HG03025 (cell line): Measurements from ENCODE around the gene GPRIN3.

Source experiments
- ATAC-seq: cut with Tn5 transposase; IDR thresholded peaks from one replicate; pipeline ENCODE4 v1.9.1; 2021; ENCODE audit warnings: mild to moderate bottlenecking, moderate library complexity; ENCODE audit not compliant: unreplicated experiment, low FRiP score

The GPRIN3 gene

DNA sequence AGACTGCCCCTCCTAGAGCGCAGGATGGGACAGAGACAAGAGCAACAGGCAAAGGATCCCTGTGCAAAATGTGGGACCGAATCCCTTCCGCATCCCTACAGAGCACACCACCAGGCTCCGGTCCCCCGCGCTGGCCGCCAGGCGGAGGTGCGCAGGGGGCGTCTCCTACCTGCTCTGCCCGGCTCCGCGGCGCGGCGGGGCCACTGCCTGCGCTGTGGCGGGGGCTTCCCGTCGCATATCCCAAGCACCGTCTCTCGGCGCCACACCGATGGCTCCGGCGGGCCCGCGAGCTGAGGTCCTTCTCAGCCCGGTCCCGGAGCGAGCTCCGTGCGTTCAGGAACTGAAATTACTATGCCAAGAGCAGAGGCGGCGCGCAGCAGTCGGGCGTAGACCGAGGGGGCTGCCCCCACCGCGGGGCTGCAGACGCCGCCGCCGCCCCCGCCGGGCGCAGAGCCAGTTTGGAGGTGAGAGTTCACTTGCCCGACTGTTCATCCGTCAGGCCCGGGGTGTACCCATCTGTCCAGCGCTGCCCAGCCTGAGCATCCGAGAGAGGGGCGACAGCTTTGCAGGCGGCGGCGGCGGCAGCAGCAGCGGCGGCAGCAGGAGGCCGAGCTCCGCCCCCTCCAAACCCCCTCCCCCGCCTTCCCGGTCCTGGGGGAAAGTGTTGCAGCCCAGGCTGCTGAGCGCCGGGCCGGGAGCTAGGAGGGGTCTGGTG, at the start of gene GPRIN3:
TSS of gene GPRIN3 (minus strand) at position 355 of the 715 bp plus-strand sequence. CDS start 57,690 bp downstream, outside the sequence.
- peak; percentile 55 for ATAC-seq

DNA sequence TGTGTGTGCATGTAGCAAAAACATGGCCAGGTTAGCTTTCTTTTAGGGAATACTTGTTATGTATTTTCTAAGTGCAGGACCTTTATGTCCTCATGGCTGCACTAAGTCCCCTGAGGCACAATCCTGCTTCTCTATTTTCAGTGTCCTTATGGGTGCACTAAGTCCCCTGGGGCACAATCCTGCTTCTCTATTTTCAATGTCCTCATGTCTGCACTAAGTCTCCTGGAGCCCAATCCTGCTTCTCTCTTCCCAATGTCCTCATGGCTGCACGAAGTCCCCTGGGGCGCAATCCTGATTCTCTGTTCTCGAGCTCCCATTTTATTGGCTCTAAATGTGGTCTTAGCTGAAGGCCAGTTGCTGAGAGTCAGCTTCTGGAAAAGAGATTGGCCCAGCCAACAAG, 49.7 kb upstream of the GPRIN3 start:
- no peak for ATAC-seq

DNA sequence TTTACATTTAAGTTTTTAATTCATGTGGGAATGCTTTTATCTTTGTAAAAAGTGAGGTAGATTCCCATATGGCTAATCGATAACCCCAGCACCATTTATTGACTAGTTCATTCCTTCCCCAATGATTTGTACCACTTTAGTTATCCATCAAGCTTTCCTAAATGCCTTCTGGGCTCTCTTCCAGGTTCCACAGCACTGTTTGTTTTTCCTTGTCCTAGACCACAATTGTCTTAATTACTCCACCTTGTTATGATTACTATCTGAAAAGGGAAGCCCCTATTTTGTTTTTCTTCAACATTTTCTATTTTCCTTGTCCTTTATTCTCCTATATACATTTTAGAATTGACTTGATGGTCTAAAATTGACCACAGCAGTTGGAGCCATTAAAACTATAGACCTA, 48.5 kb upstream of the GPRIN3 start:
- ATAC-seq: no peak

DNA sequence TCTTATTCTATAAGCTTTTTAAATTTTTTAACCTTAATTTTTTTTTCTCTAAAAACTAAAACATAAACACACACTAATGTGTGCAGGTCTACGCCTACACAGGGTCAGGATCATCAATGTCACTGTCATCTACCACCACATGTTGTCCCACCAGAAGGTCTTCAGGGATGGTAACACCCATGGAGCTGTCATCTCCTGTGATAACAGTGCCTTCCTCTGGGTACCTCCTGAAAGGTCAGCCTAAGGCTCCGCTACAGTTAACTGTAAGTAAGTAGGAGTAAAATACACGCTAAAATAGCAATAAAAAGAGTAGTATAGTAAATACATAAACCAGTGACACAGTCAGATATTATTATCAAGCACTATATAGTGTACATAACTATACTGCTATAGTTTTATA, 45.9 kb upstream of the GPRIN3 start:
- ATAC-seq: no peak

DNA sequence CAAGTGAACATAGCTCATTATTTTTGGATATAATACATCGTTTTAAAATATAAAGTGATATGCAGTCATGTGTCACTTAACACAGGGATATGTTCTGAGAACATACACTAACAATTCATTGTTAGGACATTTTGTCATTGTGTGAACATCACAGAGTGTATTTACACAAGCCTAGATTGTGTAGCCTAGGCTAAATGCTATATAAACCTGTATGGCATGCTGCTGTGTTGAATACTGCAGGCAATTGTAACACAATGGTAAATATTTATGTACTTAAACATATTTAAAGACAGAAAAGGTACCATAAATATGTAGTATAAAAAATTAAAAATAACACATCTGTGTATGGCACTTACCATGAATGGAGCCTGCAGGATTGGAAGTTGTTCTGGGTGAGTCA, 44.9 kb upstream of the GPRIN3 start:
- ATAC-seq: no peak

DNA sequence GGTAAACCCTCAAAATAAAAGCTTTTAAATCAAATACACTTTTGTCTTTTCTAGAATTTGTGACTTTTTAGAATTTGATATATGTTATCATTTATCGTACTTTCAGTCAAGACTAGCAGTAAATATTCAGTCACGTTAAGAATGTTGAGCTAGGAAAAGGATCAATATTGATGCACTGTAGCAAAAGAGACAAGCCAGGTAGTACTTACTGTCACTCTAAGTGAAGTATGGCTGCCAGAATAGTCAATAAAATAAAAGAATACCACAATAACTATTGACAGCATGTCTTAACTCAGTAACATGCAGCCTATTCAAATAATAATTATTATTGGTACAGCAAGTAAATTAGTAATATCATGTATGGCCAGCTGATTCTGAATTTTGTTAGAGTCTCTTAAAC, 43.6 kb upstream of the GPRIN3 start:
- ATAC-seq: no peak

DNA sequence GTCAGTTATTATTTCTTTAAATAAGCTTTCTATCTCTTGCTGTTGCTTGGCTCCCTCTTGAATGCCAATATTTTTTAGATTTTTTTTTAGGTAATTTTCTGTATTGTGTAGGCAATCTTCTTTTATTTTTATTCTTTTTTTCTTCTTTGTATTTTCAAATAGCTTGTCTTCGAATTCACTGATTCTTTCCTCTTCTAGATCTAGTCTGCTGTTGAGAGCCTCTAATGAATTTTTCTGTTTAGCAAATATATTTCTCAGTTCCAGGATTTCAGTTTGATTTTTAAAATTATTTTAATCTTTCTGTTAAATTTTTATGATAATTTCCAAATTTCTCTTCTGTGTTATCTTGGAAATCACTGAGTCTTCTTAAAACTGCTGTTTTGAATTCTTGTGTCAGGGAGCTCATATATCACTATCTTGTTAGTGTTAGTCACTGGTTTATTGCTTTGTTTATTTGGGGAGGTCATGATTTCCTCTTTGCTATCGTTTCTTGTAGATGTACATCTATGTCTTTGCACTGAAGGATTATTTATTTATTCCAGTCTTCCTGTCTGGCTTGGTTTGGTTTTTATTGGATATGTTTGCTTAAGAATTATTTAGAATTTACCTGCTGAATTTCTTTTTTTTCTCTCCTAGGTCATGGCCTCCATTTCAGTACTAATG, 39.9 kb upstream of the GPRIN3 start:
- no peak for ATAC-seq

DNA sequence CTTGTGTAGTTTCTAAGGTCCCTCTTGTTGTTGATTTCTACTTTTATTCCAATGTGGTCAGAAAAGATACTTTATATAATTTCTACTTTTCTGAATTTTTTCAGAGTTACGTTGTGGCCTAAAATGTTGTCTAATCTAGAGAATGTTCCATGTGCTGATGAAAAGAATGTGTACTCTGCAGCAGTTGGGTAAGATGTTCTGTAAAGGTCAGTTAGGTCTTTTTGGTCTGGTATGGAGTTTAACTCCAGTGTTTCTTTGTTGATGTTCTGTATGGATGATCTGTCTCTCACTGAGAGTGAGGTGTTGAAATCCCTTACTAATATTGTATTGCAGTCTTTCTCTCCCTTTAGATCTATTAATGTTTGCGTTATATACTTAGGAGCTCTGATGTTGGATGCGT, 37.0 kb upstream of the GPRIN3 start:
- no peak for ATAC-seq

DNA sequence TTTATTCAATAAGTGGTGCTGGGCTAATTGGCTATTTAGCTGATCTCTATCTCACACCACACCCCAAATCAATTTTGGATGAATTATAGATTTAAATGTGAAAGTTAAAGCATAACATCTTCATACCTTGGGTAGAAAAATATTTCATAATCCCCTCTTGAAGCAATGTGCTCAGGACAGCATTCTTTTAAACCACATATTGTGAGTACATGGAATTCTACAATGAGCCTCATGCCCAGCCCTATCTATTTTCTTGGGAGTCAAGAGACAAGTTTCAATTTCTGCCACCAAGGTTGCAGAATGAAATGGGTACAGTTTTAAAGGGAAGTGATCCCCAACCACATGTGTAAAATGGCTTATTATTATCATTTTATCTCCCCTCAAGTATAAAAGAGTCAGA, 30.6 kb upstream of the GPRIN3 start:
- ATAC-seq: no peak

DNA sequence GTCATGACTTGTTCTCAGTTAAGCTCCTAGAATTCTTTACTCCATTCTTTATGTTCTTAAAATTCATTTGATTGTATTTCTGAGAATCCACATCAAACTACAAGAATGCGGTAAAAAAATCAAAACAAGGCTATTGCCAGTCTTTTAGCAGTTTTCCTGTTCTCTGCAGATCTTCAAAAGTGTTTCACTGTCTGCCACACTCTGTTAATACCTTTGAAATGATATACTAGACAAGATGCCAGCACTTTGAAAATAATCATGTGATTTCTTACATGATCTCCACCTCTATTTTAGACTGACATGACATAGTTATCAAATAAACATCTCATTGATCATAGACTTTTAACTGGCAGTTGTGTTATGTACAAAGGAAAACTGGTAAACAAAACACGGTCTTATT, 30.1 kb upstream of the GPRIN3 start:
- ATAC-seq: no peak

DNA sequence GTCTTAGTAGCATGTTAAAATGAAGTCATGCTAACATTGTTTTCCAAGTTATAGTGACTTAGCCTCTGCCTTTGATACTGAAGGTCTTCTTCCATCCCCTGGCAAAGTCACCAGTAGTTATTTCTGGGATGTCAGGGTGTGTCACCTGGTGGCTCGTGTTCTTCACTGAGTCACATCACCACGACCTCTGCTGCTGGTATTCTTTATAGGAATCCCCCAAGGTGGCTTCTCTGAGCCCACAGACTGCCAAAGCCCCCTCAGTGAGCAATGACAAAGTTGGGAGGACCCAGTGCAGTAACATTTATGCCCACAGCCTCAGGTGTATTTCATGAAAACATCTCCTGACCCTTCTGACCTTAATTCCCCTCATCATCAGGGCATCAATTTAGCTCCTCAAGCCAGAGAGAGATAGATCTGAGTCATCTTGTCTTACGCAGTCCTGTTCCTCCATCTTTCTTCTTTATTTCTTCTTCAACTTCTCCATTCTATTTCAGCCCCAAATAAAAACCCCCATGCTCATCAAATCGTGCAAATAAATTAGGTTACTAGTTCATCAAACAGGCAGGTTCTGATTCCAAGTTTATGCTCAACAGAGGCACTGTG, 29.3 kb upstream of the GPRIN3 start:
- ATAC-seq: no peak

DNA sequence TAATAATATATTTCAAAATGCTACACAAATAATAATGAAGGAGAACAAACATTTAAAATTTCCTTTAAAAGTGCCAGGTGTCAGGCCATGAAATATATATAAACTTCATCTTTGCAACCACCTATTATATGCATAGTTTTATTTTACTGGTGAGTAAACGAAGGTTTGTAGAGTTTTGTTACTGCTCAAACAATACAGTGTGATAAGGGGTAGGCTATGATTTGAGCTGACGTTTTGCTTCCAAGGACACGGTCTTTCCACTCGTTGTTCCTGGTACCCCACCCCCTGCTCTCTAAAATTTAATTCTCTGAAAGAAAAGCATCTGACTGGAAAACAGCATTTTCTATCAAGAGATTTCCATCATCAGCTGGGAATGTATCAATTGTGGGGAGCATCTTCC, 27.2 kb upstream of the GPRIN3 start:
- no peak for ATAC-seq

DNA sequence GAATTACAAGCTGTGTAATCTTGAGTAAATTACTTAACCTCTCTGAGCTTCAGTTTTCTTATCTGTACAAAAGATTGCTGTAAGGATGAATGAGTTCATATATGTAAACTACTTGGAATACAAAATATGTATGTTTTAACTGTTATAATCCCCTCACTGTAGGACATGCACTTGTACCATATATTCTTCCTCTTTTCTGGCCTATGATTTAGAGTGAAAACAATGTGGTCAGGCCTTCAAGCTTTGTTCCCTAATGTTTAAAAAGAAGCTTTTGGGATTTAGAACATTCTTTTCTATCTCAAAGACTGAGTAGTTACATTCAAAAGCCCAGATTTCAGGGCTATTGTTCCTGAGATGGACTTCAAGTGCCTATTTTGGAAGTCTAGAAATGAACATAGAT, 26.7 kb upstream of the GPRIN3 start:
- no peak for ATAC-seq

DNA sequence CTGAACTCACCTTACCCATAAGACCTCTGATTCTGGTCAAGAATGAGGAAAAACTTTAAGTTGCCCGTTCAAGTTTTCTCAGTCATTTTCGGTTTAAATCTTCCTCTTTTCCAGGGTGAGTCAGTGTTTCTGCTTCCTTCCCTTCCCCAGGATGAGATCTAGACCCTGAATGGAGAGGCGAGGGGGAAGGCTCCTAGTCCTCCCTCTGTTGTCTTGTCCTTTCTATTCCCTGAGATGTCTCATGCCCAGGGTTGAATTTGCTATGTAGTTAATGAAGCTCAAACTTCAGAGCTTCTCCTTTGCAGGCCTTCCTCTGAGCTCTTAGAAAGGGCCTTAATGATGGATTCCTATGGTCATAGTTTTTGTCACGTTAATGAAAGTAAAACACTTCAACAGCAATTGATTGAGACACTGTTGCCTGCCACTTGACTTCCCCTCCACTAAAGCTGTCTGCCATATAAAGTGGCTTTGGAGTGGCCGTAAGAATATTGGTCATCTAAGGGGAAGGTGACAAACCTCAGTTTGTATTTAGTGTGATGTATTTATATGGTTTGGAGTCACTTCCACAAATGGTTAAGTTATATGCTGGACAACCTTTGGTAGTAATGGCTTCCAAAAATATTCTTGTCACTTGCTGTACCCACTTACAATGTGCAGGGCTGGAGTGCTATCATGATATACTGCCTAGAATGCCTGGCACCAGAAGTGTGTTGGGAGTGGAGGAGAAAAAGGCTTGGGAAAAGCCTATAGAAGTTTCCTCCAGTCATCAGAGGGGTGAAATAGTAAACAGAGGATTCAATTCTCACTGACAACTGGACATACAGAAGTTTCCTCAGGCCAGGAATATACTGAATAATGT, 24.3 kb upstream of the GPRIN3 start:
- no peak for ATAC-seq

DNA sequence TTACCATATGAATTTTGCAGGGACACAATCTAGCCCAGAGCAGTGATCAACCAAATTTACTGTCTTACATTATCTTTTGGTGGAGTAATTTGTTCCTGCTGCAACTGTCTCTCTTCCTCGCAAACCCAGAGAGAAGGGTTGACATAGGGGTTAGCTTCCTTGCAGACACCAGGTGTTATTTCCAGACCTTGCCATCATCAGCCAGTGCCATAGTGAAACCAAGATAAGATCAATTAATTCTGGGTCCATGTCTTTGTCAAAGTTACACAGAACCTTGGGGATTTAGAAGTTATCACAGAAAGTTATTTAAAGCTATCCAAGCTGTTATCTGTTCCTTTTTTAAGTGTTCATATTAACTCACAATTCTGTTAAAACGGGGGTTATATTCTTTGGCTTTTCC, 23.6 kb upstream of the GPRIN3 start:
- no peak for ATAC-seq

DNA sequence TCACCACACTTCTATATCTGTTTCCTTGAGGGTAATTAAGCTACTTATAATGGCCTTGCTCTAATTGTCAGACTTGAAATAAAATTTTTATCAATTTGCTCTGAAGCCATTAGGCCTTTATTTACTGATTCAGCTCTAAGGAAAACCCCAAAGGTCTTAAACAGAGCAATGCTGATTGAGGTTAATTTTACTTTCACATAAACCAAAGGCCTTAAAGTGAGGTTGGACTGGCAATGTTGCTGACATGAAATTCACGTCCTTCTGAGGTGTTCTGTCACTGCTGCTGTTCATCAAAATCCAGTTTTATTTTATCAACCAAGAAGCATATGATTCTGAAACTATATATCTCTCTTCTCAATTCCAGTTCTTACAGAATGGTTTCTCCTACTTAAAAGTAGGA, 21.7 kb upstream of the GPRIN3 start:
- ATAC-seq: no peak

DNA sequence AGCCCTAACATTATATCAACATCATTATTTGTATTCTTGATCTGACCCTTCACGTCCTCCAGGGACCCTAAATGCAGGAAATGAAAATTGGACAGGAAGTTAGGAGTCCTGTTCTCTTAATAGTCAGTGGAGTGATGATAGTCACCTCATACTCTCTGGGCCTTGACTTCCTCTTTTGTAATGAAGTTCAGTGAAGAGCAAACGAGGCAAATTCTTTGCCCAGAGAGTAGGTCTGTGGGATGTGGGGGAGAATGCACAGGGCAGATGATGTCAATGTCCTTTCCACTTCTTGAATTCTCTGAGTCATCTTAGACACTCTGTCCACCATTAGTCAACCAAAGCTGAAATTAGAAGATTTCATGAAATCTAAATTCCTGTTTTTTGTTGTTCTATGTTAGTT, 17.1 kb upstream of the GPRIN3 start:
- no peak for ATAC-seq

DNA sequence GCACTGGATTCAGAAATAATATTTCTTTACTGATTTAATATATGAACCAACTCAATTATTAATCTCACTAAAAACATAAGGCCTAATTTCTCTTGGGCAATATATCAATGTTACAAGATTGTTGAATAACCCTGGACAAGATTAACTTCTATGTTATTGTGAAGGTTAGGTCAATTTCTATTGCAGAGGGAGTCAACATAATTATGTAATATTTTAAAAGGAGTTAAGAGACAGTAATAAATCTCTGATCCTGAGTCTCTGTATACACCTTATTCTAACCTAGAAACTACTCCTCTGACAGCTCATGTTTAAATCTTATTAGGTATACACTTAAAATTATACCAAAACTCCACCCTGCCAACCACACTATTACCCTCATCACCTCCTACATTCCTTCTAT, 15.1 kb upstream of the GPRIN3 start:
- ATAC-seq: no peak

DNA sequence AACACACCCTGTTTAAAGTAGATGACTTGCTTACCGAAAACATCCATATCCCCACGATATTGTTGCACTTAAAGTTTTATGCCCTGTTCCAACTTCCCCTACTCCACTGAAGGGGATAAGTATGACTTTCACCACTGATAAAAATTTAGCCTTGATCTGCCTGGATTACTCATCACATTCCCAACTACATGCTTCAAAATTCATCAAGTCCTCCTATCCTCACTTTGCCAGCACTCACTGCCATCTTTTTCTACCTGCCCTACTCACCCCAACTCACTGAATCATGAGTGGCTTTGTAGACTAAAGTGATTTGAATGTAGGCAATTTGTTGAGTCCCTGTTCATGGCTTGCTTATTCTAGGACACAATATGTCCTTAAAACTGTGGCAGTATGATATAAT, 12.2 kb upstream of the GPRIN3 start:
- no peak for ATAC-seq

DNA sequence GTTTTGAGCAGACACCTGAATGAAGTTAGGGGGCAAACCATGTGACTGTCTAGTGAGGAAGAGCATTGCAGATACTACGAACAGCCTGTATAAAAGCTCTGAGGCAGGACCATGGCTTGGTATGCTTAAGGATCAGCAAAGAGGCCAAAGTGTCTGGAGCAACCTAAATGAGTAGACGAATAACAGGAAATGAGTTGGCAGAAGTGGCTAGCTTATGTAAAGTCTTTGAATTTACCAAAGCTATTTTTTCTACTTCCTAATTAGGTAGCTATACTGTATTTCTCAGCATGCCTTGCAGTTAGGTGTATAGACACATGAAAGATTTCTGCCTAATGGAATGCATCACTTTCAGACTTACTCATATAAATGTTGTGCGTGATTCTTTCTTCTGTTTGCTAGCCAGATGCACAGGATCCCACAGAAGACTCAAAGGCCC, 9.3 kb upstream of the GPRIN3 start:
- ATAC-seq: no peak

DNA sequence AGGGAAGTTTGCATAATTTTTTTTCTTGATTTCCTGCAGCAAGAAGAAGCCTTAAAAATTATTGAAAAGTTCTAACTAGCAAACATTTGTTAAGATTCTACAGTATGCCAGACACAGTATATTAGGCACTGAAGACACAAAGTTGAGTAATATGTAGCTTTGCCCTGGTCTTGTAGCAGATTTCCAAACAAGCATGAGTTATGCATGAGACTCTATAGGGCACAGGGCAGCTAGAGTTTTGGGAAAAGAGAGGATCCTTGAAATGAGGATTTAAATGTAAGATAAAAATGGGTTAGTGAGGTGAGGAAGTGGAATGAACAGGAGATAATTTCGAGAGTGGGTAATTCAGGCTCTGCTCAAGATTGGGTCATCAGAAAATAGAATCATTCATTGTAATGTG, 8.6 kb upstream of the GPRIN3 start:
- no peak for ATAC-seq
